ENCODE data around the gene PTK6.

Gene PTK6

GRCh38 chr20:63532449-63532971, 4.7 kb downstream of the PTK6 start:
- in situ Hi-C loops (cut with MboI; ENCODE audit: low sequenced_read_pairs): no loop called here

- in situ Hi-C loops (cut with MboI; ENCODE audit: low sequenced_read_pairs): no loop called here
These were observed 5.3 kb downstream of the PTK6 start for GRCh38 chr20:63531686-63532448.

DNA sequence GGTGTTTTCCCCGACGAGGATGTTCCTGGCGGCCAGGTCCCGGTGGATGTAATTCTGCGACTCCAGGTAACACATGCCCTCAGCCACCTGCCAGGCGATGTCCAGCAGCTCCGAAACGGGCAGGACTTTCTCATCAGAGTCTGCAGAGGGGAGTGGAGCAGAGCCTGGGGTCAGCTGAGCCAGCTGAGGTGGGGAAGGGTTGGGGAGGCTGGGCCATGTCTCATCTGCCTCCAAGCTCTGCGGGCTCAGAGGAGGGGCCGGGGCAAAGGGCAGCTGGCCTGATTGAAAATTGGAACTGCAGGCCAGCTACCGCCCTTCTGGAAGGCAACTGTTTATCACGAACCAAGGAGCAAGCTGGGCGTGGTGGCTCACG, 6.4 kb downstream of the PTK6 start:
- in situ Hi-C loops (cut with MboI; ENCODE audit: low sequenced_read_pairs): no loop called here

DNA sequence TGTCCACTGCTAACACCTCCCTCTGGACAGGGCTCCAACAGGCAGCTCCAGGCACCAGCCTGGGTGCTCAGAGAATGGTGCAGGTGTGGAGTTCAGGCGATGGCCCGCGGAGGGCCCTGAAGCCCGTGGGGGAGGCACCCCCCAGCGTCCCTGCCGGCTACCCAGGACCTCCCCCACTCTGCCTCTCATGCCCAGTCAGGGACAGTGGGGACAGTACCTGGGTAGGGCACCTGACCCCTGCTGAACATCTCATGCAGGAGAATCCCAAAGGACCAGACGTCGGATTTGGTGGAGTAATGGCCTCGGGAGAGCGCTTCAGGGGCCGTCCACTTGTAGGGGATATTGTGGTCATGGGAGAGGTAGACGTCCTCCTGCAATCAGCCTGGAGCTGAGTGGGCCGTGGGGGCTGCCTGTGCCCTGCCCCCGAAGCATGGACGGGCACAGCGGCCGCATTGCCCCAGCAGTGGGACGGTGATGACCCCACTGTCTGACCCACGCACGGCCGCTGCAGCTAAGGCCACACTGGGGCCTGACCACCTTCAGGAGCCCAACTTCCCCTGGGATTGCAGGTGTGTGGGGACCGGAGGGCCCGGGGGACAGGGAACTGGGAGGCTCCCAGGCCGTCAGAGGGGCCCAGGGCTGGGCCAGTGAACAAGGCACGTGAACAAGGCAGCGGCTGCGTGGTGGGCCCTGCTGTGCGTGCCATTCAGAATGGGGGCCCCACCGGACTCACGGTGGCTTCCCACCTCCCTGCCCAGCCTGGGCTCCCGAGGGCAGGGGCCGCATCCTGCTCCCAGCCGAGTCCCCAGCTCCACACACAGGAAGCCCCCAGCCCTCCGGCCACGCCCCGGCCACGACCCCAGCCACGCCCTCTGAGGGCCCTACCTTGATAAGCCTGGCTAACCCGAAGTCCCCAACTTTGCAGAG, 7.1 kb downstream of the PTK6 start:
- in situ Hi-C loops (cut with MboI; ENCODE audit: low sequenced_read_pairs): no loop called here

GRCh38 chr20:63529180-63529860, 7.9 kb downstream of the PTK6 start:
- in situ Hi-C loops (cut with MboI; ENCODE audit: low sequenced_read_pairs): no loop called here

- in situ Hi-C loops (cut with MboI; ENCODE audit: low sequenced_read_pairs): no loop called here
These were observed 10.0 kb downstream of the PTK6 start for GRCh38 chr20:63527184-63527583.

GRCh38 chr20:63525971-63526370, 11.2 kb downstream of the PTK6 start:
- in situ Hi-C loops (cut with MboI; ENCODE audit: low sequenced_read_pairs): no loop called here

DNA sequence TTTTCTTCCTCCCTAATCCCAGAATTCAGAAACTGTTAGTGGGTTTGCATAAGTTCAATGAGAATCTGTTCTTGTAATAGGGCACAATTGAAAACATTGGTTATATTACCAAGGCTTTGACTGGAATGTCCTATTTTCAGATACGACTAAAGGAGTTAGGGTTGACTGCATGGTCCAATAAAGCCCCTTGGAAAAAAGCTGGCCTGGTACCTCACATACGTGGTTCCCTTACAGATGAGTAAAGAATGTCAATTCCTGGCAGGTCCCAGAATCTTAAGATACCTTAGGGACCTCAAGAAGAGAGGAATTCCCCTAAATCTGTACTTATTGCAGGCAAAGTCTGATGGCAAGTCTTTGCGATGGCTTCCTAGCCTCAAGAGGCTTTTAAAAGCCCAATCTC, 12.0 kb downstream of the PTK6 start:
- in situ Hi-C loops (cut with MboI; ENCODE audit: low sequenced_read_pairs): no loop called here

- in situ Hi-C loops (cut with MboI; ENCODE audit: low sequenced_read_pairs): no loop called here
These were observed 14.1 kb downstream of the PTK6 start for GRCh38 chr20:63522981-63523611.

DNA sequence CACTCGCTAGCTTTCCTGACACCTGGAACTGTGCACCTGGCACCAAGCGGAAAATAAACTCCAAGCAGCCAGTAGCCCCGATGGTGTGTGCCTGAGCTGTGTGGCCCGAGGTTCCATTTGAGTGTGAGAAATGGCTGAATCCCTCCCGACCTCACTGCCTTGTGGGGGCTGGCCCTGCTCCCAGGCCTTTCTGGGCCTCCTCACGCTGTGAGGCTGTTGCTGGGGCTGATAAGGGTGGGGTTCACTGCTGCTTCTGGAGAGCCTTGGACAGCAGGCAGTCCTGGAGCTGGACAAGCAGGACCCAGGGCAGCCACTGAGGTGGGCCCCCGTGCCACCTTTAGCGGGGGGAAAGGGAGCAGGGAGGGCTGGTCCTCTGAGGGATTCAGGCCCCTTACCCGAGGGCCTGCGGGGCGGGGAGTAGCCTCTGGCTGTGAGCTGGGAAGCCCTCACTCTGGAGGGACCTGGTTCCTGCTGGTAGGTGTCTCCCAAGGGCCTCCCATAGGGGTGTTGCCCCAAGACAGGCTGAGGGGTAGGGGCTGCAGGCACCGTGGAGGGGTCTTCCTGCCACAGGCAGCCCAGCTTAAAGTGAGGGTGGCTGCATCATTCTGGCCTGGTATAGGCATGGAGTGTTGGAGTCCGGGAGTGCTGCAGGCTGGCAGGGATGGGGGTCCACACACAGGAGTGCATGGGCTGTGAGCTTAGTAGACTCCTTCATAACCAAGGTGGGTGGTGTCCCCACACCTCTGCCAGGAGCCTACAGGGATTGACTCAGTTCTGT, 14.9 kb downstream of the PTK6 start:
- in situ Hi-C loops (cut with MboI; ENCODE audit: low sequenced_read_pairs): no loop called here

DNA sequence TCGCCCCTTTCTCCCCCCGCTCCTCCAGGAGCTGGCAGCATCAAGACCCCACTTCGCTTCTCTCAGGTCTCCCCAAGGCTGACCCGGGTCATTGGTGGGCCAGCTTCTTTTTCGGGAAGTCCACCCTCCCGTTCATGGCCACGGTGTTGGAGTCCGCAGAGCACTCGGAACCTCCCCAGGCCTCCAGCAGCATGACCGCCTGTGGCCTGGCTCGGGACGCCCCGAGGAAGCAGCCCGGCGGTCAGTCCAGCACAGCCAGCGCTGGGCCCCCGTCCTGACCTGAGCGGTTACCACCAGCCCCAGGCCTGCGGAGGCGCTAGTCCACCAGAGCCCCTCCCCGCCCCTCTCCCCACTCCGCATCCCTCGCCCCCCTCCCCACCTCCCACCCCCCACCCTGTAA, 15.6 kb downstream of the PTK6 start:
- in situ Hi-C loops (cut with MboI; ENCODE audit: low sequenced_read_pairs): no loop called here

DNA sequence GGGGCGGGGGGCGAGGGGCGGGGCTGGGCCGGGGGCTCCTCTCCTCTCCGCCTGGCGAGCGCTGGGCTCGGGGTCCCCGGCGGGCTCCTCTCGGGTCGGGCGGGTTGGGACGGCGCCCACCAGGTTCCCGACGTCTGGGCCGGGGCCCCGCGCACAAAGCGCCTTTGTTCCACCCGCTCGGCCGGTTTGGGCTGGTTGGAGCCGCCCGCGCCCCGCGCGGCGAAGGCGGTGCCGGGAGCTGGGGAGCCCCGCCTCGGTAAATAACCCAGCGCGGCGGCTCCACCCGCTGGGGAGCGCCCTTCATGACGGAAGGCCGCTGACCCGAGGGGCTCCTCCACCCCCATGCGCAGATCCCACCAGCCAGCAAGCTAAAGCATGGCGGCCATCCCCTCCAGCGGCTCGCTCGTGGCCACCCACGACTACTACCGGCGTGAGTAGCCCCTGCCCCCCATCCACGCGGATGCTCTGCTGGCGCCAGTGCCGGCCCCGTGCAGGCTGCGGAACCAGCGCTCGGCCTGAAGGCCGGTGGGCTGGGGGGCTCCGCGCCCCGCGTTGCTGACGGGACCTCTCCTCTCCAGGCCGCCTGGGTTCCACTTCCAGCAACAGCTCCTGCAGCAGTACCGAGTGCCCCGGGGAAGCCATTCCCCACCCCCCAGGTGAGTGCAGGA, 16.1 kb downstream of the PTK6 start:
- in situ Hi-C loops (cut with MboI; ENCODE audit: low sequenced_read_pairs): no loop called here

DNA sequence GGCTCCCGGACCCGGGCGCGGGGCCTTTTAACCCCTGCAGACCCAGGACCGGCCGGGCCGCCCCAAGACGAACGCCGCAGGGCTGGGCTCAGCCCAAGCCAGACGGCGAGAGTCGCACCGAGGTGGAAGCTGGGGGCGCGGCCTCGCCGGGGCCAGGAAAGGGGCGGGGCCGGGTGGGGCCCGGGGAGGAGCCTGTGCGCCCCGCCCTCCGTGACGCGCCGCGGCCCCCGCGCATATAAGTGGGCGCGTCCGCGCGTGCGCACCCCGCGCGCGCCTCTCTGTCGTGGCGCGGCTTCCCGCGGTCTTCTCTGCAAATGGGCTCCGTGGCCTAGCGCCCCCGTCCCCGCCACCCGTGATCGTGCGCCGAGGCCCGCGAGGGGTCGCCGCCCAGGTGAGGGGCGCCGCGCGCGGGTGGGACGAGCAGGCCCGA, 16.7 kb downstream of the PTK6 start, which contains the start of gene PPDPF:
TSS of gene PPDPF (plus strand) at position 262 of the 430 bp plus-strand sequence. CDS start 544 bp downstream, outside the sequence.
- in situ Hi-C loops (cut with MboI; ENCODE audit: low sequenced_read_pairs): no loop called here

DNA sequence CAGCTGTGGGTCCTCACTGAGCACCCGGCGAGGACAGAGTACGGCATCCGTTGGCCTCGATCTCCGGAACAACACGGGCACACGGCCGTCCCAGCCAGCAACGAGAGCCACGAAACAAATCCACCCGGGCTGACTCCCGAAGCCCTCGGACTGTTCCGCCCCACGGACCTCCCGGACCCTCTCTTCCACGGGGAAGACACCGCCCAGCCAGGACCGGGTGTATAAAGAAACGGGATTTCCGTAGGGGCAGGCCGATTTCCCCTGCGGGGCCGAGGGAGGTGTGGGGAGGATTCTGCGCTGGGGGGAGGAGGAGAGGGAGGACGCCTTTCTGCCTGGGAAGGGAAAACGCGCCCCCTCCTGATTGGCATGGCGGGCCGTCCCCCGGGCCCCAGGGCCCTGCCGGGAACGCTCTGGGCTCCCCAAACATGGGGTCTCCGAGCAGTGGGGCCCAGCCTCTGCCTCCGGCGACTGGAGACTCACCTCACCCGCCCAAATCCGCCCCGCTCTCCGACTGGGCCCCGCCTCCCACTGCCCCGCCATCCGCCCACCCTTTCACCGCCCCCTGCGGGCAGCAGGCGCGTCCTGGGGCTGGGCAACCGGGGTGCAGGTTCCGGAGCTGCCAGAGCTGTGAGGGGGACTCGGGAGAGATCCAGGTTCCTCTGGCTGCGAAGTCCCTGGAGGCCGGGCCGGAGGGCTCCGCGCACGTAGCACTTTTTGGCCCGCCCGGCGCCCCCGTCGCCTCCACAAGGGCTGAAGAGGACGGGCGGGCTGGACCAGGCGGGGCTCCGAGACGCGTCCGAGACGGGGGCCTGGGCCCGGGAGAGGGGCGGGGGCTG, 17.3 kb downstream of the PTK6 start:
- in situ Hi-C loops (cut with MboI; ENCODE audit: low sequenced_read_pairs): no loop called here

GRCh38 chr20:63518946-63519667, 18.1 kb downstream of the PTK6 start:
- in situ Hi-C loops (cut with MboI; ENCODE audit: low sequenced_read_pairs): no loop called here

DNA sequence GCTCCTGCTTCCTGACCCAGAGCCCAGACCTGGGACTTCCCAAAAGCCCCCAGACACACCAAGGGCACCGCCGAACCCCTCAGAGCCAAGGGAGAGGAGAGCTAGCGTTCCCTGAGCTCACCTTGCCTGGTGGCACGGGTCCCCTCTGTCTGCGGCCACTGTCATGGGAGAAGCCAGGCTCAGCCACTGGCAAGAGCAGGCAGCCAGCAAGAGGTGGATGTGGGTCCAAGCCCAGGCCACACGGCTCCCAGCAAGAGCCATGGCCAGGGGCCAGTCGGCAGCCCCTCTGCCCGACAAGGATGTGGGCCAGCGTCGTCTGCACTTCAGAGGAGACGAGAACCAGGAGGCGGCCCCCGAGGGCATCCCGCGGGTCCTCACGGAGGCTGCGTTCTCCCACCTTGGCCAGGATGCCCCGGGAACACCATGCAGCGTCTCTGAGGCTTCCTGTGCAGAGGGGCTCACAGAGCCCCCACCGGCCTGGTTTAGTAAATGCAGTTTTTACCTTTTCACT, 18.8 kb downstream of the PTK6 start:
- in situ Hi-C loops (cut with MboI; ENCODE audit: low sequenced_read_pairs): no loop called here
